AG09309 (cell line): ENCODE results near the gene EGR4.

Experiments used
- DNase-seq: peaks from one replicate; pipeline ENCODE4 v3.0.0-alpha.2; 2010; ENCODE audit warnings: low read depth
- H3K4me3 ChIP-seq: 2 replicates; pipeline ENCODE4 v1.5.1; 2011; ENCODE audit warnings: mild to moderate bottlenecking, low read depth, low read length, moderate library complexity; ENCODE audit not compliant: control insufficient read depth
- TF ChIP-seq, protein P1 (sequence below): IDR thresholded peaks from 2 replicates; pipeline ENCODE4 v1.5.1; 2011; ENCODE audit warnings: mild to moderate bottlenecking, low read depth, low read length, inconsistent platforms; ENCODE audit not compliant: insufficient read depth, control insufficient read depth; ENCODE audit errors: missing control alignments

The EGR4 gene

DNA sequence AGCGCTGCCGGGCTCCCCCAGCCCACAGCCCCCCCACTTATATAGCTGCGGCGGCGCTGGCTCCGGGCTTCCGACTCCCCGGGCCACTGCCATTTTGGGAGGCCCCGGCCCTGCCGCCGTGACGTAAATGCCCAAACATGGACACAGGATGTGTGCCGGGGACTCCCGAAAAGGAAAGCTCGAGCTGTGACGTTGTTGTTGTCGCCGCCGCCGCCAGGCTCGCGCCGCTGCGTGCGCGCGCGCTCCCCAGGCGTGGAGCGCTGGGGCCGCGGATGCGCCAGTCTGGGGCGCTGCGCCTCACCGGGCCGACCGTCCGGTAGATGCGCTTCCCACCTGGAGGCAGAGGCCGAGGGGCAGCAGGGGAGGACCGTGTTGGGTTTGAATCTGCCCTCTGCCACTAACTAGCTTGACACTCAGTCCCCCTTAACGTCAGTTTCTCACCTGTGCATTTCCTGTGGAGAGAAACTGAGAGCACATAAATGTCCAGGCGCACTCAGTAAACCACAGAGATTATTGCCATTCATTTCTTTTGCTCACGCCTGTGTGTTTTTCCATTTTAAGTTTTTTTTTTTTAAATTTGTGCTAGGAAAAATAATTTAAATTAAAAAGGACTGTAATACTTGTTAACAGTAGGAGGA is at the start of gene EGR4:
TSS of gene EGR4 (minus strand) at position 15 of the 638 bp plus-strand sequence. CDS start 231 bp downstream, outside the sequence.
- TF ChIP-seq, protein P1, sequence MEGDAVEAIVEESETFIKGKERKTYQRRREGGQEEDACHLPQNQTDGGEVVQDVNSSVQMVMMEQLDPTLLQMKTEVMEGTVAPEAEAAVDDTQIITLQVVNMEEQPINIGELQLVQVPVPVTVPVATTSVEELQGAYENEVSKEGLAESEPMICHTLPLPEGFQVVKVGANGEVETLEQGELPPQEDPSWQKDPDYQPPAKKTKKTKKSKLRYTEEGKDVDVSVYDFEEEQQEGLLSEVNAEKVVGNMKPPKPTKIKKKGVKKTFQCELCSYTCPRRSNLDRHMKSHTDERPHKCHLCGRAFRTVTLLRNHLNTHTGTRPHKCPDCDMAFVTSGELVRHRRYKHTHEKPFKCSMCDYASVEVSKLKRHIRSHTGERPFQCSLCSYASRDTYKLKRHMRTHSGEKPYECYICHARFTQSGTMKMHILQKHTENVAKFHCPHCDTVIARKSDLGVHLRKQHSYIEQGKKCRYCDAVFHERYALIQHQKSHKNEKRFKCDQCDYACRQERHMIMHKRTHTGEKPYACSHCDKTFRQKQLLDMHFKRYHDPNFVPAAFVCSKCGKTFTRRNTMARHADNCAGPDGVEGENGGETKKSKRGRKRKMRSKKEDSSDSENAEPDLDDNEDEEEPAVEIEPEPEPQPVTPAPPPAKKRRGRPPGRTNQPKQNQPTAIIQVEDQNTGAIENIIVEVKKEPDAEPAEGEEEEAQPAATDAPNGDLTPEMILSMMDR, result no peak
- no peak for DNase-seq
- peak within 1 kb of the TSS; percentile 22 for H3K4me3 ChIP-seq

DNA sequence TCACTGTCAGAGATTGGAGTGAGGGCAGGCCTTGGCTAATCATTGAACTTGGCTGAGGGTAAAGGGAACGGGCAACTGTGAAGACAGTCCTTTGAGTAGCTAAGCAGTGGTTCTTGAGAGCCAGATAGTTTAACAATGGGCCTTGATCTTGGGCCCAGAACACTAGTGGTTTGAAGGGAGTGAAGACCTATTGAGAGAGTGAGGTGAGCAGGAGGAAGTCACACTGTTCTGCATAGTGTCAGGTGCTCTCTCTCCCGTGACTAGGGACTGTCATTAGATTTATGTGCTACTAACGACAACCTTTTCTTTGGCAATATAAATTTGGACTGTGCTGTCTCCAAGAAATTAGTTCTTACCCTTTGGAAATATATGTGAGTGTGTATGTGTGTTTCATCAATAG is 47.7 kb upstream of the EGR4 start:
- H3K4me3 ChIP-seq, result no peak overlapping the region
- TF ChIP-seq, protein P1, result no peak
- no peak for DNase-seq

DNA sequence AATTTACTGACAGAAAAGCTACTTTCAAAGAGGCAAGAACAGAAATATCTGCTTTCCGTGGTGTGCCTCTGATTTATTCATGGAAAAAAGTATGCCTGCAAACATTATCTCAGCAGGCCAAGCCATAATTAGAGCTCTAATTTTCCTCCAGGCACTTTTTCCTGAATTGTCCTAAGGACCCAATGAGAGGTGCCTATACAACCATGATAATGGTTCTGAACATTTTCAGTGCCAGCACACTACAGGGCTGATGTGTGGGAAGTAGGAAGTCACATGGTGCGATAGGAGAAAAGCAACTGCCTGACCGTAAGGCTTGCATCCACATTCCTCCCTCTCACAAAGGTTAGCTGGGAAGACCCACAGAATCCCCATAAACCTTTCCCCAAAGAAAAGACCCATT is 45.9 kb upstream of the EGR4 start:
- no peak for DNase-seq
- TF ChIP-seq, protein P1, result no peak
- no peak overlapping the region for H3K4me3 ChIP-seq

DNA sequence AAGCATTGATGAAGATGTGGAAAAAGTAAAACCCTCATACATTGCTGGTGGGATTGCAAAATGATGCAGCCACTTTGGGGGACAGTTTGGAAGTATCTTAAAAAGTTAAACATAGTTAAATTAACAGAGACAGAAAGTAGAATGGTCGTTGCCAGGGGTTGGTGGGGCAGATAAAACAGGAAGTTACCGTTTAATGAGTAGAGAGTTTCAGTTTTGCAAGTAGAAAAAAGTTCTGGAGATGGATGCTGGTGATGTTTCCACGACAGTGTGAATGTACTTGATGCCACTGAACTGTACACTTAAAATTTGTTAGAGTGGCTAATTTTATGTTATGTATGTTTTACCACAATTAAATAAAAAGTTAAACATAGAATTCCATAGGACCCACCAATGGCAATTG is 44.5 kb upstream of the EGR4 start:
- TF ChIP-seq, protein P1, result no peak
- no peak overlapping the region for H3K4me3 ChIP-seq
- DNase-seq, result no peak

DNA sequence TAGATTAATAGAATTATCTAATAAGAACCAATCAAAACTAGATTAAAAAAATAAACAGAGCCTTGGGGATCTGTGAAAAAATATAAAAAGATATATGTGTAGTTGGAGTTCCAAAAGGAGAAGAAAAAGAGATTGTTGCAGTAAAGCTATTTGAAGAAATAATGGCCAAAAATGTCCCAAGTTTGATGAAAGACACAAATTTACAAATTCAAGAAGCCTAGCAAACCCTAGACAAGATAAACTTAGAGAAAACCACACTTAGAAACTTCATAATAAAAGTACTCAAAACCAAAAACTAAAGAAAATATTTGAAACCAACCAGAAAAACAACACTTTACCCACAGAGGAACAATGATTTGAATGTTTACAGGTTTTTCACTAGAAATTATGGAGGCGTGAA is 41.3 kb upstream of the EGR4 start:
- DNase-seq, result no peak
- TF ChIP-seq, protein P1, result no peak
- H3K4me3 ChIP-seq, result no peak overlapping the region

DNA sequence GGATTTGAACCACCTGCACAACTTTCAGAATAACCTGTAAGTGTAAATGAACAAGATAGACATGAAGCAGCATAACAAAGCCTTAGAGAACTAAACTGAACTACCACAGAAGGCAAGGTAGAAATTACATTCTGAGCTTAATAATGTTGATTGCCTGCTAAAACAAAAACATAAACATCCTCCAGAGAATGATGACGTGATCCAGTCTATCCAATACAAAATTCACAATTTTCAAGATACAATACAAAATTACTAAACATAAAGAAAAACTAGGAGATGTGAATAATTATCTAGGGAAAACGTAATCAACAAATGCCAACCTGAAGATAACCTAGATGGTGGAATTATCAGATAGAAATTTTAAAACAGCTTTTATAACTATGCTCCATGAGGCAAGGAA is 40.7 kb upstream of the EGR4 start:
- no peak overlapping the region for H3K4me3 ChIP-seq
- TF ChIP-seq, protein P1, result no peak
- DNase-seq, result no peak
